NCI-H2196 (cell line): ENCODE data around the gene CRIM1.

Experiments
- DNase-seq: peaks from one replicate; lab custom pipeline; 2025; ENCODE audit not compliant: unreplicated experiment; lab: John Stamatoyannopoulos, UW

Gene CRIM1

DNA sequence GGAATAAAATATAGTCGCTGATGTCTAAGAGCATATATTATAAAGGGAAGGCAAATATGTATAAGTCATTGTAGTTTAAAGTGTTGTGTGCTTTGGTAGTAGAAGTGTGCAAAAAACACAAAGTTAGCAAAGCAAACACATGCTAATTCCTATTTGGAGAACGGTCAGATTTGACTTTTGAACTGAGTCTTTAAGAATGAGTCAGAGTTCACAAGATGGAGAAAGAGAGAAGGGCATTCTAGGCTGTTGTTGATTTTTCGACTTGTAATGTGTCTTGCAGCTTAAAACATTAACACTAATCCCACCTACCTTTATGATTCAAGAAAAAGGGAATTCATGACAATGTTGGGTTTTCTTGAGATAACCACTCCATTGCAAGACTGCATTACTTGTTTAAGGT, 98.1 kb downstream of the CRIM1 start:
- no peak for DNase-seq

DNA sequence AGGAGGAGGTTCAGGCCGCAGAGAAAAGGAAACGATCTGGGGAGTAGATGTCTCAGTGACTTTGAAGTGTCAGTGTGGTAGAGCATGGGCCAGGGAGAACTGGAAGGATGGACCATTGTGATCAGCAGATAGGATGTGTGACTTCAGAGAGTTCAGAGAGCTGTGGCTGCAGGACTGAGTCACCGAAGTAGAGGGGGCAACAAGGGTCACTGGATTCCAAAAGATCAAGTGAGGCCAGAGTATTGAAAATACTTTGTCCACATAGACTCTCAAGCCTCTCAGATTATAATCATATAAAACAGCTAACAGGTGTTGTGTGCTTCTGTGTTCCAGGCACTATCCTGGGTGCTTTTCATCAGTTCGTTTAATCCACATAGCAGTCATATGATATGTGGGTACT, 99.4 kb downstream of the CRIM1 start:
- no peak for DNase-seq

DNA sequence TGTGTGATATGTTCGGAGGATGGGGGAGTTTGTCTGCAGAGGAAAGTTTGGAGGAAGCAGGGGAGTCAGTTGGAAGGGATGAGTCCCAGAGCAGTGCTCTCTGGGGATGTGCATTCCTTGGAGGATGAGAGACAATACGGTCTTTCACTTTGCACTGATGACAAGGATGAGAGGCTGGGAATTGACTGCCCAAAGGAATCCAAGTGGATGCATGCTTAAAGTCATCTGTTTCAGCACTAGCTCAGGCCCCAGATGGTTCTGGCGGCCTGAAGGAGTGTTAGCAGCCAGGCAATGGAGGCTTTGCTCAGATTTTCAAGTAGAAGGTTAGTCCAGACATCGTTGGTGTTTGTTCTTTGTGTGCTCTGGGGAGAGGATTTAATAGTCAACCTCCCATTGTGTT, 100.2 kb downstream of the CRIM1 start:
- DNase-seq: no peak

DNA sequence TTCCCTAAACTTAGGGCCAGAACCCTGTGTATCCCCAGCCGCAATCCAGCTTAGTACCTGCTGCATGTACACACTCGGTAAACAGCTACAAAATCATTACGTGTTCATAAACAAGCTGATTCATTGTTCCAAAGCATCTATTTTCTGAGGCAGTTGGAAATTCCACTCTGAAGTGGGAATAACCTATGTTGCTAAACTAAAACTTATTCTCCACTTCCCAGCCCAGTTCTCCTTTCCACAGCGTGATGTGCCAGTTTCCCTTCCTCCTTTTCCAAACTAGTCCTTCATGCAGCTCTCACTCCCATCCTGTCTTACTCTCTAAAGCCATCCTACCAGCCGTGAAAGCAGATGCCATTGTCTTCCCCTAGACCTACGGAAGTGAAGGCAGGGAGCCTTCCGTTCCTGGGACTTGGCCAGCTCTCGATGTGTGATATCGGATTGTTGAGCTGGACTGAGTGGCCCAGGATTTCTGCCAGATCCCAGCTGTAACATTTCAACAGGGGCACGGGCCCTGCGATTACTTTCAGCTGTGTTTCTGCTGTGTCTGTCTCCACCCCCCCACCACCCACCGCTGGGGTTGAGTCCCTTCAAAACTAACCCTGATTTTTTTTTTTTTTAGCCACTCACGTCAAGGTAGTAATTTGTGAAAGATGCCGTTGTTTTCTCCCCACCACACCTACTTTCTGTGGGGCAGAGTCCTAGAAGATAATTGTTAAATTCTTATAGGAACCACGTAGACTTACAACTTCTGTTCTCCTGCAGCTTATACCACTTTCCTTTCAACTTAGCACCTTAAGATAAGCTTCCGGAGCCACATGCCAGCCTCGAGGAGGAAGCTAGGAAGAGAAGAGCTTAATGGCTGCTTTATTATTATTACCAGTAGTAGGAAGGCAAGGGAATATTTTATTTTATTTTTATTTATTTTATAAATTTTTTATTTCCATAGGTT, 100.9 kb downstream of the CRIM1 start:
- peak; percentile 26 for DNase-seq

DNA sequence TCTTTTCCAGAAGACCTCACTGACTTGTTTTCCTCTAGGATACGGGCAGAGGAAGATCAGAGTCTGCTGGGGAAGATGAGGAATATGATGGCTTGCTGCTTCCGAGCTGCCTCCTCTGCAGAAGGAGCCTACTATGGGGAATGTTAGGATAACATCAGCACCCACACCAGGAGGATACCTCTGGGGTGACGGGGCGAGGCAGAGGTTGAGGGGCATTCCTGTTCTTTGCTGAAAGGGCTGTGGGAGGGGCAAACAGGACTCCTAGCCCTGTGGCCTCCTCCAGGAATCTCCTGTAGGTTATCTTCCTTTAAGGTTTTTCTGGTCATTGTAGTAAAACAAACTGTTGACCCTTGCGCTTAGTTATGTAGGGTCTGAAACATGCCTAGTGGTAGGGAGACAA, 102.5 kb downstream of the CRIM1 start:
- no peak for DNase-seq

DNA sequence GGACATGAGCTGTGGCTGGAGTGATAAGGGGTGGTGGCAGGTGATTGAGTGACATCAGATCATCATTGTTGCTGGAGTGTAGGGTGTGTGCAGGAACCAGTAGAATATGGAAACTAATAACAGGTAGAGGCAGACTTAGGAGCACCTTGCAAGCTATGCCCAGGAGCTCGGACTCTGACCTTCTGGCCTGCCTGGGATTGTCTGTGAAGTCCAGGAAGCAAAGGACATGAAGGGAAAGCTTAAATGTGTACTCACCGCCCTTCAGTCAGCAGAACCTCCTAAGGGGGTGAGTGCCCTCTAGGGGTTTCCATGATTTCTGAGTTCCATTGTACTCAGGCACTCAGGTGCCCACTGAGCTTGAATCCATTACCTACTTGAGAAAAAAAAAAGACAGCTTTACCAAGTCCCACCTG, 104.2 kb downstream of the CRIM1 start:
- DNase-seq: peak; percentile 49

DNA sequence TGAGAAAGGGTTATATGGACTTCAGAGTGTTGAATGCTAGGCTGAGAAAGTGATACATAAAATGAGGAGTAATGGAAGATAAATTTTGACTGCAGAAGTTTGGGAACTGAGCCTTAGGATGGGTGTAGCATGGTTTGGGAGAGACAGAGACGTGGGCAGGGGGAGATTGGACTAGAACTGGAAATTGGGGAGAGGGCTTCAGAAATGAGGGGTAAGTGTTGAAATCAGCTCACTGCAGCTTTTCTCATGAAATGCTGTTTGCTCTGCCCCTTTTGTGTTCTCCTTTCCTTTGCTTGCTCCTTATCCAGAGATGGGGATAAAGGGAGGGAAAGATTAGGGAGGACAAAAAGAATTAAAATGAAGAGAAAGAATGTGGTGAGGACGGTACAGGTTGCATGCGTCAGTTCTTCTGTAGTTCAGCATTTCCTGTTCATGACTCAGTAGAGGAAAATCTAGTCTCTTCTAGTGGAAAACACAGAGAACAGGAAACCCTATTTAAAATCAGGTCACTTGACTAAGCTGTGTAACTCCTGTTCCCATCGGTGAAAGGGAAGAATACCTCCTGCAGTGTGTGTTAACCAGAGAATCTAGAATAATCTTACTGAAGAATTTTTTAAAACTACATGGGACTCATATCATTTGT, 105.6 kb downstream of the CRIM1 start:
- no peak for DNase-seq

DNA sequence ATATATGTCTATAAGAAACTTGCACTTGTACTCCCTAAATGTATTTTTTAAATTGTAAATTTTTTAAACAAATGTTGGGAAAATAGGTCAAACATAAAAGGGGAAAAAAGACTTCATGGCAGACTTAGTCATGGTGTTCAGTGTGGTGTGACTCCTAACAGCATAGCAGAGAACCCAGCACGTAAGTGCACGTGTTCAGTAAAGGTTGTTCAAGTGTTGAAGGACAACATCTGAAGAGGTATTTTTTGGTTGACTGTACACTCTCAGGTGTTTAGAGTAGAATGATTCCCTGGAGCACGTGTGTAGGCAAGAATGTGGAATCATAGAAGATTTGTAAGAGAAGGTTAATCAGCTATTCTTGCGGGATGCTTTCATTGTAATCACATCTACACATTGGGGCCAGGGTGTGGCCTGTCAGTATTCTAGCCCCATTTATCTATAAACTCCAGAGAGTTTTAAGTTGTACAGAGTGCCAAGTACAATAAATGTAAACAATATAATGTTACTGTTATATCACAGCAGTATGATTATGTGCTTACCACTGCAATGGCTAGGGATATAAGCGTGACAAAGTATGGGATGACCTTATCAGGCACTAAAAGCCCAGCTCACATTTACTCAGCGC, 106.8 kb downstream of the CRIM1 start:
- DNase-seq: no peak

DNA sequence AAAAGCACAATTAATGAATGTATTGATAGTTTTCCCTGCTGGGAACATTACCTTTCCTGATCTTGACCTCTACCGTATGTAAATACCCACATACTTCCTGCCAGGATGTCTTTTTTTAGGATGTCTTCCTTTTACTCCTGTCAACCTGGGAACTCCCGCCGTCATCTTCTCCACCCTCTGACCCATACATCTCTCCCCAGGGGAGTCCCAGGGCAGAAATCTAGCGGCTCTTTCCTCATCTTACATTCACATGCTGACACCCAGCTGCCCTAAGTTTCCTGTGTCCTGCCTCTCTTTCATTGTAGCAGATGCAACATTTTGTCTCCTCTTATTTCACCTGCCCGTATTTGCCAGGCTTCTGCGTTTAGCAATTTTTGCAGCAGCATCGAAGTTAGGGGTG, 107.8 kb downstream of the CRIM1 start:
- no peak for DNase-seq

DNA sequence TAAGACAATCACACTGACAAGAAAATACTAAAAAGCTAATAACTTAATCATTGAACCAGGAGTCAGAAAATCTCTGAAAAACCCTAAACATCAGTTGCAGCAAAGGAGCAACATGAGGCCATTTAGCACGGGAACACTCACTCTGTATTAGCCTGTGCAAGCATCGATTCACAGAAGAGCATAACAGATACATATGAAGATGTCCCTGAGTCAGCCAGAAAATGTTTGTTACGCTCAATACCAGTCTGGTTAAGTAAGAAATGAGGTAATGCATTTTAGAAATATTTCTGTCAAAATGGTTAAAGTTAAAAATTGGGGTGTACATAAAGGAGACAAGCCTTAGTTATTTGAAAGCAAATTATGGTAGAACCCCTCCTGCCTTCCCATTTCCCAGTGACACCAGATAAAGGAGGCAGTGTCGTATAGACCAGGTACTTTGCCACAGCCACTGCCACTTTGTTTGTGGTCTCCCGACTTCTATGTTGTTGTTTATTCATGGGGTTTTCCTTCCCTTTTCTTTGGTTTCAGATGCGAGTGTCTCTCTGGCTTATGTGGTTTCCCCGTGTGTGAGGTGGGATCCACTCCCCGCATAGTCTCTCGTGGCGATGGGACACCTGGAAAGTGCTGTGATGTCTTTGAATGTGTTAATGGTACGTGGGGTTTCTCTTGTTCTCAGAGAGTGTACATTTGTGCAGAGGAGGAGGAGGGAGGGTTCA, 108.6 kb downstream of the CRIM1 start:
- DNase-seq: no peak

DNA sequence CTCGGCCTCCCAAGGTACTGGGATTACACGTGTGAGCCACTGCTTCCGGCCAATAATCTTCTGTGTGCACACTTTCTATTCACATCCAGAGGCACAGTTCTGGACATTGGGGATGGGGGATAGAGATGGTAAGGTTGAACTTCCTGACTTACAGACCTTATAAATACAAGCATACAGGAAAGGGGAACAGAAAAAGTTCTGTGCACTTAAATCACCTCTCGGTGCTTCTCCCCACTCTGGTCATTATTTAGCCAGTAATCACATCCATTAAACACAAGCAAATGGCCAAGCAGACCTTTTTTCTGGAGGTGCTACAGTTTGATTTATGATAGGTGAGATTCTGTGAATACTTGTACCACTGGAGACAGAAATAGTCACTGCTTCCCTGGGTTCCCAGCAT, 110.6 kb downstream of the CRIM1 start:
- DNase-seq: no peak

DNA sequence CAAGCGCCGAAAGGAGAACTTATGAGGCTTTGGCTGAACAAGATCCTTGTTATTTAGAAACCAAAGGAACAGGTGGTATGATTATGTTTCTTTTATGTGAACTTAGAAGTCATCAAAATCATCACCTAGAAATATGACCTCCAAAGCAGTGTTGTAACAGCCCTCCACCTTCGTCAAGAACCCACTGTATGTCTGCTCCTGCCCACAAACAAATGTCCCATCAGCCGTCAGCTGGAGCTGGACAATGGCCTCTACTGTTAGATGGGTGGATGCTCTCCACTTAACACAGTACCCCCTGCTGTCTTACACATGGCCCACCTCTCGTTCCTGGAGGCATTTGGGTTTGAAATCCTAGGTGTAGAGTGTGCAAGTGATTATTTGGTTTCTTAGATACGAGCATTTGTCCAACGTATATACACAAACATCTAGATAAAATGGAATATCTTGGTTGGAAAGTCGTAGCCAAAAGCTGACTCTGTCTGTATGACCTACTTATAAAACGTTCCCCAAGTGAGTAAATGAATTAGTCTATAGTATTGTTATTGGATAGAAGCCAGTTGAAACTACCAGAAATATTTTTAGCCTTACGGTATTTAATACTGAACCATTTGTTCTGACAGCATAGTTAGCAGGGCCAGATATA, 113.0 kb downstream of the CRIM1 start:
- no peak for DNase-seq

DNA sequence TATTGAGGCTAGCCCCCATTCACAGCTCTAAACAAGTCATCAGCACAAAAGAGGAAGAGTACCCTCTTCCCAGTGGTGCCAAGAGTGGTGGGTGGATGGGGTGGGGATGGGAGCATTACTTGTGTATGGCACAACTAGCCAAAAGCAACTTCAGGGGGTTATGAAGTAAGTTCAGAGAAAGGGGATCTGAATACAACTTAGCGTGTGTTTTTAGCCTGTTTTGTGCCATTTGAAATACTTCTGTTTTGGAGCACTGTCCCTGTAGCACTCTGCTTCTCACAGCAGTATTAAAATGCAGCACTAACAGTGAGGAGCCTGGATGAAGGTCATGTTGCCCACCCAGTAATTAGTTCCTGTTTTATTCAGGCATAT, 113.5 kb downstream of the CRIM1 start:
- no peak for DNase-seq

DNA sequence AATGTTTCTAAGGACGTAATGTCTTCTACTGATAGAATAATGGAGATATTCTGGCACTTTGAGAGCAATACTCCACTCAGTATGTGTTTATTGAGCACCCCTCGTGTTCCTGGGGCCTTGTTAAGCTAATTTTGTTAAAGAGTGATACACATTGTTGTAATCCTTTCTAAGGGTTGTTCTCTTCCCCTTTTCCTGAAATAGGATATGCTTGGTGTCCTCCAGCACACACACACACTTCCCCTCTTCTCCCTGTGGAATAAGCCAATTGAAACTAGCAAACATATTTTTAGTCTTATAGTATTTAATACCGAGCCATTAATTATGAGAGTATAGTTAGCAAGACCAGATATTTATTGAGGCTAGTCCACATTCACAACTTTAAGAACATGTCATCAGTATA, 114.1 kb downstream of the CRIM1 start:
- no peak for DNase-seq

DNA sequence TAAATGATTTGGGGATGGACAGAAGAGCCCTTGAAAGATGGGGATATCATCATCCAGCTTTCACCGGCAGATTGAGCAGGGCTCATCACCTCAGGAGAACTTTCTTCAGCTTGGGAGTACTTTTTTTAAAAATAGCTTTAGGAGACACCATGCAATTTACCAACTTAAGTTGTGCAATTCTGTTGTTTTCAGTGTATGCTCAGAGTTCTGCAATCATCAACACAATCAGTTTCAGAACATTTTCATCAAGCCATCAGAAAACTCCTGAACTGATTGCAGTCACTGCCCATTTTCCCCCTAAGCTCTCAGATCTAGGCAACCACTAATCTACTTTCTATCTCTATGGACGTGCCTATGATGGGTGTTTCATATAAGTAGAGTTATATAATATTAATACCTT, 117.7 kb downstream of the CRIM1 start:
- no peak for DNase-seq

DNA sequence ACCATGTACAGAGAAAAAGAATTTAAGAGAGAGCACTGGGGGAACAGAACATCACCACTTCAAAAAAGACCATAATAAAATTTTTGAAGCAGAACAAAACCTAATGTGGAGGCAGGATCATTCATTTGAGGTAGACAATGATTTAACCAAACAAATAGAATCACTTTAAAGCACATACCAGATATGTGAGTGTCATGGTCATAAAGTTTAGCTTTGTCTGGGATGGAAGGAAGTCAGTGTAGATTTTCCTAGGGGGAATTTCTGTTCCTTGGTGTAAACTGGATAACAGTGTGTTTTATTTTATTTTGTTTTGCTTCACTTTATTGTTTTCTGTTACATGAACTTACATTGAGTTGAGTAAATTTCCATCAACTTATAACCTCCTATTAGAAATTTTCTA, 120.8 kb downstream of the CRIM1 start:
- no peak for DNase-seq

DNA sequence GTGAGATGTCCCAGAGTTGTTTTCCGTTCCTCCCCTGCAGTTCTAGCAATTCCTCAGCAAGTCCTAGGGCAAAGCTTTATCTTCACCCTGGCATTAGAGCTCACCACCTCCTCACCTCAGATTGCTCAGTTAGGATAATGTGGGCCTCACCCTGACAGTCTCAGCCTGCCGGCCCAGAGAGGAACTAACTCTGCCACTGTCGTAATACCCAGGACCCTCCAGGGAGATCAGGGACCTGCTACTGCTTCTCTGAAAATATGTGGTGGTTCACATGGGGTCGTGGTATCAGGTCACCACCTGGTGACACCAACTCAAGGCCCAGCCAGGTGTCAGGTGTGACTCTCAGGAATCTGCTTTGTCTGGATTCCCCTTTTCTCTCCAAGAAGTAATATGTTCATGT, 121.7 kb downstream of the CRIM1 start:
- DNase-seq: no peak

DNA sequence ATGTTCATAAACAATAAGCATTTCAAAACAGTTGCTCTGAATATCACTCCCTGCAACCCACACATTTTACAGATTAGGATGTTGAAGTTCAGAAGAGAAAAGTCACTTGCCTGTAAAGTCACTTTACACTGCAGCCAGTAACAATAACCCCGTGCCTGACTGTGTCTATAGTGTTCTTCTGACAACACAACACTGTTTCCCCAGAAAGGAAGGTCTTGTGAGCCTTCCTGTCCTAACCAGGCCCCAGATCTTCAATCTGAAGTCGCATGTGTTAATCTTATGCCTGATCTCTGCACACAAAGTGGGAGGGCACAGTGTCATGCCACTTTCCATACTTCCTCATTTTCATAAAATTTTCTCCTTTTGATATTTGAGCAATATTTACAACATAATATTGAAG, 122.2 kb downstream of the CRIM1 start:
- no peak for DNase-seq

DNA sequence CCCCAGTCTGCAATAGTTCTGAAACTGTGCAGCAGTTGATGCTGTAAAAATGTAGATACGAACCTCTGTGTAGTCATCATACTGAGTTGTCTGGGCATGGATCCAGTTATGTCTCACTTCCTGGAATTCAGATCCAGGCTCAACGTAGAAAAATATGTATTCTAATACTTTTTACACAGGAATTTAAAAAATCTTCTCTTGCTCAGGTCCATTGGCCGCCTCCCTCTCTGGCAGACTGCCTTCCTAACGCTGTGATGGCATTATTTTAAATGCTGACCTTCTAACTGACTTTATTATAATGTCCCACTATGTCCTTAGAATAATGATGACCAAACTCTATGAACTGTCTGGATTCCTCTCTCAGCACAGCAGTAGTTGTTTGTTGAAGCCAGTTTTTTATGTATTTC, 122.8 kb downstream of the CRIM1 start:
- no peak for DNase-seq

DNA sequence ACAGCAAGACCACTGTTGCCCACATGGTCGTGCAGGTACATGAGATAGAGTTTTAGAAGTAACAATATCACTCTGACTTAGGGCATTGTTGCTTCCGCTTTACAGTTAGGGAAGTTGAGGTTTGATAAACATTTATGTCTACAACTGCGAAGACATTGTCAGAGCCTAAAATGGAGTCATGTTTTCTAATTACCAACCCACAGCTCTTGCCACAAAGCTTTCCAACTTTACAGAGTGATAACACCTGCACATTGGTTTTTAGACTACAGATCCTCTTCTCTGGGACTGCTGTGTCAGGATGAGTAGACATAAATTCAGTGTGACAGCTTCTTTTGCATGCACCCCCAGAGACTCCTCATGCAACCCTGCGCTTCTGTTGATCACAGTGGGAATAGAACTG, 123.4 kb downstream of the CRIM1 start:
- no peak for DNase-seq

DNA sequence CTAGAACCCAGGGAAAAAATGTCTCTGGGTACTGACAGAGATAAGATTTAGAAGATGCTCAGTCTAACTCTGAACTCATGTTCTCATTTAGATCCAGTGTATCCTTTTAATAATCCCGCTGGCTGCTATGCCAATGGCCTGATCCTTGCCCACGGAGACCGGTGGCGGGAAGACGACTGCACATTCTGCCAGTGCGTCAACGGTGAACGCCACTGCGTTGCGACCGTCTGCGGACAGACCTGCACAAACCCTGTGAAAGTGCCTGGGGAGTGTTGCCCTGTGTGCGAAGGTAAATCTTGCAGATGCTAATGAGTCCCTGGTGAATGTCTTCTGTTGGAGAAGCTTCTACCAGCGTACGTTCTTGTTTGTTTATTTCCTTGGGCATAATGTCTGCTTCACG, 123.8 kb downstream of the CRIM1 start:
- no peak for DNase-seq
